Measurements from ENCODE around the gene PLCB1.

Gene PLCB1

DNA sequence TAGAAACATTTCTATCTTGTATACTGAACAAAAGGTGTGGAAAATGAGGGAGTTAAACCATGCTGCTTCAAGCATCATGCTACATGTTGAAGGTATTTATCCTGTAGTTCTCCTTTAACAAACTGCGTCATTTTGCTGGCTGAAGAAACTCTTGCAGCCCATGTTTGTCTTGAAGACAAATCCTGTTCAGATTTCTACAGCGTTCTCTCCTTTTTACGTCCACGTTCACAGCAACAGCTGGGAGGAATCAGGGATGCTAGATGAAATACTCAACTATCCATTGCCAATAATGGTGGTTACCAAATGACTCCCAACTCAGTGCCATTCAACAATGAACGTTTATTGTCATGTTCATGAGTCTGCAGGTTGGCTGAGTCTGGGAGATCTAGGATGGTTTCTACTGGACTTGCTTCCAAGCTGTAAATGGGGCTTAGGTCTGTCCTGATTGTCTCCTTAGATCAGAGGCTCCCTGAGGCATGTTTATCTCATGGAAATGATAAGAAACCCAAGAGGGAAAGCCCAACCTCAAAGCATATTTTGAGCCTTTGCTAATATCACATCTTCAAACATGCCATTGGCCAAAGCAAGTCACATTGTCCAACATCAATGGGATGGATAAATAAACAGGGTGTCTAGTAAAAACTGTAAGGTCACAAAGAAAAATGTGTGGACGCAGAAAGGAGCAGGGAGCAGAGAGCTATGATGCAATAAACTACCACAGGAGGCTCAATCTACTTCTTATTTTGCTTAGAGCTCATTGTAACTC is 2.7 kb upstream of the PLCB1 start:
- no peaks in the 10 kb centered on the region for H3K36me3 ChIP-seq (ENCODE audit: control insufficient read depth, low read length)
- H3K27me3 ChIP-seq (ENCODE audit: control insufficient read depth, low read length) = peaks cover 14% of the 10 kb centered on the region
- H3K4me1 ChIP-seq (ENCODE audit: control insufficient read depth, low read length) = no peaks in the 10 kb centered on the region
- H3K79me2 ChIP-seq (ENCODE audit: control insufficient read depth, low read length) = no peaks in the 10 kb centered on the region
- no peak overlapping the region for H3K4me3 ChIP-seq (ENCODE audit: low read length)
- H3F3A ChIP-seq (ENCODE audit: control insufficient read depth, insufficient read depth) = no peaks in the 10 kb centered on the region
- H3K9me3 ChIP-seq (ENCODE audit: control insufficient read depth, insufficient read depth, low read length) = no peaks in the 10 kb centered on the region
- no peak overlapping the region for H3K27ac ChIP-seq (ENCODE audit: low read depth, low read length)
- no peak overlapping the region for H3K4me2 ChIP-seq (ENCODE audit: low read length)
- no peak for TF ChIP-seq EZH2phosphoT487 (IDR thresholded peaks at IDR 0.05; ENCODE audit: borderline replicate concordance, low read length)
- TF ChIP-seq, protein P1, sequence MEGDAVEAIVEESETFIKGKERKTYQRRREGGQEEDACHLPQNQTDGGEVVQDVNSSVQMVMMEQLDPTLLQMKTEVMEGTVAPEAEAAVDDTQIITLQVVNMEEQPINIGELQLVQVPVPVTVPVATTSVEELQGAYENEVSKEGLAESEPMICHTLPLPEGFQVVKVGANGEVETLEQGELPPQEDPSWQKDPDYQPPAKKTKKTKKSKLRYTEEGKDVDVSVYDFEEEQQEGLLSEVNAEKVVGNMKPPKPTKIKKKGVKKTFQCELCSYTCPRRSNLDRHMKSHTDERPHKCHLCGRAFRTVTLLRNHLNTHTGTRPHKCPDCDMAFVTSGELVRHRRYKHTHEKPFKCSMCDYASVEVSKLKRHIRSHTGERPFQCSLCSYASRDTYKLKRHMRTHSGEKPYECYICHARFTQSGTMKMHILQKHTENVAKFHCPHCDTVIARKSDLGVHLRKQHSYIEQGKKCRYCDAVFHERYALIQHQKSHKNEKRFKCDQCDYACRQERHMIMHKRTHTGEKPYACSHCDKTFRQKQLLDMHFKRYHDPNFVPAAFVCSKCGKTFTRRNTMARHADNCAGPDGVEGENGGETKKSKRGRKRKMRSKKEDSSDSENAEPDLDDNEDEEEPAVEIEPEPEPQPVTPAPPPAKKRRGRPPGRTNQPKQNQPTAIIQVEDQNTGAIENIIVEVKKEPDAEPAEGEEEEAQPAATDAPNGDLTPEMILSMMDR (IDR thresholded peaks at IDR 0.05; ENCODE audit: low read depth, low read length, poor library complexity, severe bottlenecking) = no peak
- H3K9me2 ChIP-seq (replicated peaks; ENCODE audit: control insufficient read depth, low read length) = no peaks in the 10 kb centered on the region
- no peaks in the 10 kb centered on the region for H4K20me1 ChIP-seq (ENCODE audit: control insufficient read depth, insufficient read depth, low read depth, low read length)

DNA sequence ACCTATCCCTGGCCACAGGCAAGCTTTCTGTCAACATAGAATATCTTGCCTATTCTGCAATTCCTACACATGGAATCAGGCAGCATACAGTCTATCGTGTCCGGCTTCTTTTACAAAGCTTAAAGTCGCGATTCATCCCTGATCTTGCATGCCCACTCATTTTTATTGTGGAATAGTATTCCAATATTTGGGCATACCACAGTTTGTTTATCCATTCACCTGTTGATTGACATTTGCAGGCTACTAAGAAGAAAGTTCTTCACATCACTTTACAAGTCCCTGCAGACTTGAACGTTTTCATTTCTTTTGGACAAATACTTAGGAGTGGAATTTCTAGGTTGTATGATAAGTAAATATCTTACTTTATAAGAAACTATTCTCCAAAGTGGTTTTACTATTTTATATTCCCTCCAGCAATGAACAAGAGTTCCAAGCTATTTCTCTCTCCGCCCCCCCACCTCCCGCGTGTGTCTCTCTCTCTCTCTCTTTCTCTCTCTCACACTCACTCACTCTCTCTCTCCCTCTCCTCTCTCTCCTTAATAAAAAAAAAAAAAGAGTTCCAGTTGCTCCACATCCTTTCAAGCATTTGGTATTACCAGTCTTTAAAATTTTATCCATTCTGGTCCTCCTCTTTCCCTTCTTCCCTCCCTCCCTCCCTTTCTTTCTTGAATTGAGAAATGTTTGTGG is 1.1 kb upstream of the PLCB1 start:
- H3K36me3 ChIP-seq (ENCODE audit: control insufficient read depth, low read length) = no peaks in the 10 kb centered on the region
- H3K4me2 ChIP-seq (ENCODE audit: low read length) = no peak overlapping the region
- H4K20me1 ChIP-seq (ENCODE audit: control insufficient read depth, insufficient read depth, low read depth, low read length) = no peaks in the 10 kb centered on the region
- H3K9me3 ChIP-seq (ENCODE audit: control insufficient read depth, insufficient read depth, low read length) = no peaks in the 10 kb centered on the region
- H3K27ac ChIP-seq (ENCODE audit: low read depth, low read length) = no peak overlapping the region
- TF ChIP-seq EZH2phosphoT487 (IDR thresholded peaks at IDR 0.05; ENCODE audit: borderline replicate concordance, low read length) = no peak
- TF ChIP-seq, protein P1 (IDR thresholded peaks at IDR 0.05; ENCODE audit: low read depth, low read length, poor library complexity, severe bottlenecking) = no peak
- peaks cover 16% of the 10 kb centered on the region for H3K27me3 ChIP-seq (ENCODE audit: control insufficient read depth, low read length)
- H3K4me1 ChIP-seq (ENCODE audit: control insufficient read depth, low read length) = no peaks in the 10 kb centered on the region
- no peaks in the 10 kb centered on the region for H3K79me2 ChIP-seq (ENCODE audit: control insufficient read depth, low read length)
- no peaks in the 10 kb centered on the region for H3F3A ChIP-seq (ENCODE audit: control insufficient read depth, insufficient read depth)
- no peaks in the 10 kb centered on the region for H3K9me2 ChIP-seq (replicated peaks; ENCODE audit: control insufficient read depth, low read length)
- H3K4me3 ChIP-seq (ENCODE audit: low read length) = no peak overlapping the region

DNA sequence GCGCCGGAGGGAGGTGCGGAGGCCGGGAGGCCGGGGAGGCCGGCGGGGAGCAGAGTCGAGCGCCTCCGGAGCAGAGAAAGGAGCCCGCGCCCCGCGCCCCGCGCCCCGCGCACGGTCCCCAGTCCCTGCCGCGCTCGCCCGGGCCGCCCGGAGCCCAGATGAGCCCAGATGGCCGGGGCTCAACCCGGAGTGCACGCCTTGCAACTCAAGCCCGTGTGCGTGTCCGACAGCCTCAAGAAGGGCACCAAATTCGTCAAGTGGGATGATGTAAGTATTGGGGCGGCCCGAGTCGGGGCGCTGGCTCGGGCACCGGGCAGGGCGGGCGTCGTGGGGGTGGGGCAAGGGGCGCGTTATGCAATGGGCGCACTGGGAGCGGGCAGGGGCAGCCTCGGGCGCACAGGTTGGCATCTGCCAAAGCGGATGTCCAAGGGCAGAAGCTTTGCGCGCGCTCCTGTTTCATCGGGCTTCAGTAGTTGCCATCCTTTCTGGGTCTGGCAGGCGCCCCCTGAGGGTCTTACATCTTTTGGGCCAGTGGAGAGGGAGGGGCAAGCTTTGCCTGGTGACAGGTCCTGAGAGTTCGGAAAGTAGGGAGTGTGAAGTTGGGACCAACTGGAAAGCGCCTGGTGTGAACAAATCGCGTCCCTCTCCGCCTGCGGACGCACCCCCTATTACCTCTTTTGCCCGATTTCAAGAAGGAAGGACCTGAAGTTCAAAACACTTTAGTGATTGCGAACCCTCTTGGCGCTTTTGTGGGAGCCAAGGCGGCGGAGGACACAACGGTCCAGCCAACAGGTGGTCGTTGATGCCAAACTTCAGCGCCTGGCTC is 631 bp downstream of the PLCB1 start:
- peaks cover 16% of the 10 kb centered on the region for H3K27me3 ChIP-seq (ENCODE audit: control insufficient read depth, low read length)
- no peak overlapping the region for H3K4me3 ChIP-seq (ENCODE audit: low read length)
- no peak overlapping the region for H3K27ac ChIP-seq (ENCODE audit: low read depth, low read length)
- H3K4me2 ChIP-seq (ENCODE audit: low read length) = no peak overlapping the region
- no peaks in the 10 kb centered on the region for H4K20me1 ChIP-seq (ENCODE audit: control insufficient read depth, insufficient read depth, low read depth, low read length)
- H3K9me3 ChIP-seq (ENCODE audit: control insufficient read depth, insufficient read depth, low read length) = no peaks in the 10 kb centered on the region
- H3F3A ChIP-seq (ENCODE audit: control insufficient read depth, insufficient read depth) = no peaks in the 10 kb centered on the region
- no peaks in the 10 kb centered on the region for H3K36me3 ChIP-seq (ENCODE audit: control insufficient read depth, low read length)
- no peaks in the 10 kb centered on the region for H3K4me1 ChIP-seq (ENCODE audit: control insufficient read depth, low read length)
- TF ChIP-seq, protein P1 (IDR thresholded peaks at IDR 0.05; ENCODE audit: low read depth, low read length, poor library complexity, severe bottlenecking) = no peak
- no peak for TF ChIP-seq EZH2phosphoT487 (IDR thresholded peaks at IDR 0.05; ENCODE audit: borderline replicate concordance, low read length)
- H3K9me2 ChIP-seq (replicated peaks; ENCODE audit: control insufficient read depth, low read length) = no peaks in the 10 kb centered on the region
- H3K79me2 ChIP-seq (ENCODE audit: control insufficient read depth, low read length) = no peaks in the 10 kb centered on the region
